ENCODE data around the gene CDH4.

The CDH4 gene

DNA sequence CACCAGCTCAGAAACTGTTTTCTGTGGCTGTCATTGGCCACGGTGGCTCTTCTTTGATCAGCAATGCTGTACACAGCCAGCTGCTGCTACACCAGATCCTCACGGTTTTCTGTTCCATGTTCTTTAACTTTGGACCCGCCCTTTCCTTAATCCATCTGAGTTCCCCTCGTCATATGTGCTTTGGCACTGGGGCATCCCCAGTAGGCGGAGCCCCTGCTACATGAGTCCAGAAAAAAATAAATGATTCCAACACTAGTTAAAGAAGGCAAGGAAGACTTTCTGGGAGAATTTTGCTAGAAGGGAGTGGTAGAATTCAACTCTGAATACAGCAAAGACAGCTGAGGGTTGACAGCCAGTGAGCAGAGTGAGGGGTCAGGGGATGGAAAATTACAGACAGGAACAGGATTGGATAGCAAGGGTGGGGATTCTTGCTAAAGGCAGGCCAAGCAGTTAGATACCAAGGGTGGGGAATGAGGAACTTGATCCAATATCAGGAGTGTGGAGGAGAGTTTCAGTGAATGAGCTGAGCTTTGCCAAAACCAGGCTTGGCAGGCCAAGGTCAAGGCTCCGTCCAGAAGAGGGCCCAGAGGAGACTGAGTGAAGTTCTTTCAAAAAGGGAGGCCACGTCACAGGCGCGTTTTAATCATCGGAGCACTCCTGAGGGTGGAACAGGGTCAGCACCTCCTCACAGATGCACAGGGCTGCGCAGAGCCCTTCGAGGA, 391.8 kb downstream of the CDH4 start:
- Histone ChIP-seq H3K27me3 (ENCODE audit: insufficient read depth, poor library complexity, severe bottlenecking) (no peaks in the 10 kb centered on the region), H3K27ac (replicated peaks) (no peak overlapping the region), H3K4me3 (replicated peaks; ENCODE audit: insufficient read depth, low read length) (no peak overlapping the region)
- no peak for DNase-seq (ENCODE audit: low read depth in 1 of 2, low spot score in 1 of 2)
- no peak for TF ChIP-seq POLR2AphosphoS5 (IDR thresholded peaks at IDR 0.05; ENCODE audit: low read depth)
- TF ChIP-seq, protein P1, sequence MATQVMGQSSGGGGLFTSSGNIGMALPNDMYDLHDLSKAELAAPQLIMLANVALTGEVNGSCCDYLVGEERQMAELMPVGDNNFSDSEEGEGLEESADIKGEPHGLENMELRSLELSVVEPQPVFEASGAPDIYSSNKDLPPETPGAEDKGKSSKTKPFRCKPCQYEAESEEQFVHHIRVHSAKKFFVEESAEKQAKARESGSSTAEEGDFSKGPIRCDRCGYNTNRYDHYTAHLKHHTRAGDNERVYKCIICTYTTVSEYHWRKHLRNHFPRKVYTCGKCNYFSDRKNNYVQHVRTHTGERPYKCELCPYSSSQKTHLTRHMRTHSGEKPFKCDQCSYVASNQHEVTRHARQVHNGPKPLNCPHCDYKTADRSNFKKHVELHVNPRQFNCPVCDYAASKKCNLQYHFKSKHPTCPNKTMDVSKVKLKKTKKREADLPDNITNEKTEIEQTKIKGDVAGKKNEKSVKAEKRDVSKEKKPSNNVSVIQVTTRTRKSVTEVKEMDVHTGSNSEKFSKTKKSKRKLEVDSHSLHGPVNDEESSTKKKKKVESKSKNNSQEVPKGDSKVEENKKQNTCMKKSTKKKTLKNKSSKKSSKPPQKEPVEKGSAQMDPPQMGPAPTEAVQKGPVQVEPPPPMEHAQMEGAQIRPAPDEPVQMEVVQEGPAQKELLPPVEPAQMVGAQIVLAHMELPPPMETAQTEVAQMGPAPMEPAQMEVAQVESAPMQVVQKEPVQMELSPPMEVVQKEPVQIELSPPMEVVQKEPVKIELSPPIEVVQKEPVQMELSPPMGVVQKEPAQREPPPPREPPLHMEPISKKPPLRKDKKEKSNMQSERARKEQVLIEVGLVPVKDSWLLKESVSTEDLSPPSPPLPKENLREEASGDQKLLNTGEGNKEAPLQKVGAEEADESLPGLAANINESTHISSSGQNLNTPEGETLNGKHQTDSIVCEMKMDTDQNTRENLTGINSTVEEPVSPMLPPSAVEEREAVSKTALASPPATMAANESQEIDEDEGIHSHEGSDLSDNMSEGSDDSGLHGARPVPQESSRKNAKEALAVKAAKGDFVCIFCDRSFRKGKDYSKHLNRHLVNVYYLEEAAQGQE (IDR thresholded peaks at IDR 0.05; ENCODE audit: insufficient replicate concordance, low read depth): no peak
- TF ChIP-seq, protein P2, sequence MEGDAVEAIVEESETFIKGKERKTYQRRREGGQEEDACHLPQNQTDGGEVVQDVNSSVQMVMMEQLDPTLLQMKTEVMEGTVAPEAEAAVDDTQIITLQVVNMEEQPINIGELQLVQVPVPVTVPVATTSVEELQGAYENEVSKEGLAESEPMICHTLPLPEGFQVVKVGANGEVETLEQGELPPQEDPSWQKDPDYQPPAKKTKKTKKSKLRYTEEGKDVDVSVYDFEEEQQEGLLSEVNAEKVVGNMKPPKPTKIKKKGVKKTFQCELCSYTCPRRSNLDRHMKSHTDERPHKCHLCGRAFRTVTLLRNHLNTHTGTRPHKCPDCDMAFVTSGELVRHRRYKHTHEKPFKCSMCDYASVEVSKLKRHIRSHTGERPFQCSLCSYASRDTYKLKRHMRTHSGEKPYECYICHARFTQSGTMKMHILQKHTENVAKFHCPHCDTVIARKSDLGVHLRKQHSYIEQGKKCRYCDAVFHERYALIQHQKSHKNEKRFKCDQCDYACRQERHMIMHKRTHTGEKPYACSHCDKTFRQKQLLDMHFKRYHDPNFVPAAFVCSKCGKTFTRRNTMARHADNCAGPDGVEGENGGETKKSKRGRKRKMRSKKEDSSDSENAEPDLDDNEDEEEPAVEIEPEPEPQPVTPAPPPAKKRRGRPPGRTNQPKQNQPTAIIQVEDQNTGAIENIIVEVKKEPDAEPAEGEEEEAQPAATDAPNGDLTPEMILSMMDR (IDR thresholded peaks at IDR 0.05; ENCODE audit: insufficient read depth, low read length): no peak
- TF ChIP-seq GABPA (IDR thresholded peaks at IDR 0.05; ENCODE audit: low read depth): no peak
- no peak for TF ChIP-seq SPI1 (IDR thresholded peaks at IDR 0.05; ENCODE audit: borderline replicate concordance, low read depth)

DNA sequence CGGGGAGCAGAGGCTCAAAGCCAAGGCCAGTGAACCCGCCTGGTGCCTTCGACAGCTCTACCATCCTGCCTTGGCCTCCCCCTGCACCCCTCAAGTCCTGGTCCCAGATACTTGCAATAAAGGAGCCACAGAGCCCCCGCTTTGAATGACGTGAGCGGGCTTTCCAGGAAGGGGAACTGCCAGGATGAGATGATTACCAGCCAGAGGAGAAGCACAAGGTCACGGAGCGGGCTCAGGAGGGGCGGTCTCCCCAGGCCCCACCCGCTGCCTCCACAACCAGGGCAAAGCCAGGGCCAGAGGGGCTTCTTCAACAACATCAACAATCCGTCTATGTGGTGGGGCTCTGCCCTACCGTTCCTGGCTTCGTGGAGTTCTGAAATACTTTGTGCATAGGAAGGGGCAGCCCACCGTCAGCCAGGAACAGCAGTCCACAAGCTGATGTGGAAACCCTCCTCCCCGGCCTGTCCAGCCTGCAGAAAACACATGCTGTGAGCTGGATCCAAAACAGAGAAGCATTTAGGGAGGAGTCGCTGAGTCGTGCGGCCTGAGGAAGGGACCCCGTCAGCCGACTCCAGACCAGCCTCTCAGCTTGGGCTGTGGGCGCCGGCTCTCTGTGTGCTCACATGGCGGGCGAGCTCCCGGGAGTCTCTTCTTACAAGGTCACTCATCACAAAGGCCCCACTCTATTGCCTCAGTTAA, 392.5 kb downstream of the CDH4 start:
- TF ChIP-seq, protein P2 (IDR thresholded peaks at IDR 0.05; ENCODE audit: insufficient read depth, low read length): no peak
- no peak for TF ChIP-seq GABPA (IDR thresholded peaks at IDR 0.05; ENCODE audit: low read depth)
- no peak for TF ChIP-seq SPI1 (IDR thresholded peaks at IDR 0.05; ENCODE audit: borderline replicate concordance, low read depth)
- DNase-seq (ENCODE audit: low read depth in 1 of 2, low spot score in 1 of 2): no peak

DNA sequence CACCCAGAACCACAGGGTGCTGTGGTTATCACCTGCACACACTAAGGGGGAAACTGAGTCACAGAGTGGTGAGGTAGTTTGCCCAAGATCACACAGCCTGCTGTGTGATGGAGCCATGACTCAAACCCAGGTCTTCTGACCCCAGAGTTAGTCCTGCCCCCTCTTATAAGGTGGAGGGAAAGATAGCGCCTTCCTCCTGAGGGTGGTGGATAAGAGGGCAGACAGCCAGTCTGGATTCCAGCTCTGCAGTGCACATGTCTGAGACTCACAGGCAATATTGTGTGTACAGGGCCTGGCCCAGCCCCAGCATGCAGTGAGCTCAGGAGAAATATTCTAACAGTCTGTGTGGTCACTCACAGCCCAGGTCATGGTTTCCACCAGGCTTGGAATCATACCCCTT, 393.7 kb downstream of the CDH4 start:
- no peak for DNase-seq (ENCODE audit: low read depth in 1 of 2, low spot score in 1 of 2)
- H3K27me3 ChIP-seq (ENCODE audit: insufficient read depth, poor library complexity, severe bottlenecking): no peaks in the 10 kb centered on the region
- no peak for TF ChIP-seq GABPA (IDR thresholded peaks at IDR 0.05; ENCODE audit: low read depth)
- no peak for TF ChIP-seq SPI1 (IDR thresholded peaks at IDR 0.05; ENCODE audit: borderline replicate concordance, low read depth)
- TF ChIP-seq POLR2AphosphoS5 (IDR thresholded peaks at IDR 0.05; ENCODE audit: low read depth): no peak
- TF ChIP-seq, protein P2 (IDR thresholded peaks at IDR 0.05; ENCODE audit: insufficient read depth, low read length): no peak
- TF ChIP-seq, protein P1 (IDR thresholded peaks at IDR 0.05; ENCODE audit: insufficient replicate concordance, low read depth): no peak
- no peak overlapping the region for H3K27ac ChIP-seq (replicated peaks)
- no peak overlapping the region for H3K4me3 ChIP-seq (replicated peaks; ENCODE audit: insufficient read depth, low read length)

More for the DNA sequence above, 392.5 kb downstream of the CDH4 start:
- Histone ChIP-seq H3K27ac (replicated peaks) (no peak overlapping the region), H3K27me3 (ENCODE audit: insufficient read depth, poor library complexity, severe bottlenecking) (no peaks in the 10 kb centered on the region), H3K4me3 (replicated peaks; ENCODE audit: insufficient read depth, low read length) (no peak overlapping the region)
